GM12875 (cell line): ENCODE measurements around the gene C6orf132.
A peak's percentile ranks its signal among the peaks of the same experiment; 100 is the strongest.

Experiments used
- H3K4me3 ChIP-seq: one replicate; pipeline ENCODE4 v1.5.1; 2011; ENCODE audit warnings: low read depth, low read length, control low read depth
- CTCF ChIP-seq: IDR thresholded peaks from 2 replicates; pipeline ENCODE4 v1.5.1; 2011; ENCODE audit warnings: low read depth, mild to moderate bottlenecking, control low read depth, inconsistent platforms, low read length, moderate library complexity, borderline replicate concordance; ENCODE audit not compliant: insufficient read depth

The C6orf132 gene

GRCh38 chr6:42086046-42087035 is 56.1 kb downstream of the C6orf132 start:
- TF ChIP-seq CTCF = peak; percentile 10; the same call in 1 of the 2 replicates
- no peak overlapping the region for H3K4me3 ChIP-seq

- TF ChIP-seq CTCF = no peak
- H3K4me3 ChIP-seq = no peak overlapping the region
Observed at GRCh38 chr6:42084889-42085288, 57.5 kb downstream of the C6orf132 start.

- TF ChIP-seq CTCF = no peak
- no peak overlapping the region for H3K4me3 ChIP-seq
Observed at GRCh38 chr6:42083530-42083929, 58.9 kb downstream of the C6orf132 start.

GRCh38 chr6:42079941-42080464 is 62.4 kb downstream of the C6orf132 start:
- no peak for TF ChIP-seq CTCF
- H3K4me3 ChIP-seq = no peak overlapping the region

- TF ChIP-seq CTCF = no peak
- no peak overlapping the region for H3K4me3 ChIP-seq
Observed at GRCh38 chr6:42078386-42078785, 64.0 kb downstream of the C6orf132 start.

- peak; percentile 61; the same call in 1 of the 2 replicates for TF ChIP-seq CTCF
- no peak overlapping the region for H3K4me3 ChIP-seq
Observed at GRCh38 chr6:42075159-42075838, 67.1 kb downstream of the C6orf132 start.
